Activated naive CD8-positive, alpha-beta T cell treated with anti-CD3 and anti-CD28 coated beads for 36 hours (primary cell): ENCODE data around the gene FAM241A. TPM values are rescaled to one million over a fixed set of nuclear protein-coding genes. Genes with fewer than 3 reads are reported as not detected.

Experiments used
- DNase-seq: peaks from one replicate; pipeline ENCODE4 v3.0.0; 2021
- H3K27ac Mint-ChIP-seq: one replicate; pipeline ENCODE4 v1.8.0; 2022; ENCODE audit warnings: mild to moderate bottlenecking, moderate library complexity, mixed read lengths
- H3K27me3 Mint-ChIP-seq: one replicate; pipeline ENCODE4 v1.8.0; 2022; ENCODE audit warnings: mild to moderate bottlenecking, mixed read lengths
- H3K36me3 Mint-ChIP-seq: one replicate; pipeline ENCODE4 v1.8.0; 2021; ENCODE audit warnings: mild to moderate bottlenecking, mixed read lengths
- H3K4me1 Mint-ChIP-seq: one replicate; pipeline ENCODE4 v1.8.0; 2021; ENCODE audit warnings: mixed read lengths
- H3K4me3 Mint-ChIP-seq: one replicate; pipeline ENCODE4 v1.8.0; 2022; ENCODE audit warnings: mild to moderate bottlenecking, moderate library complexity, mixed read lengths
- H3K9me3 Mint-ChIP-seq: one replicate; pipeline ENCODE4 v1.8.0; 2022; ENCODE audit warnings: mixed read lengths
- total RNA-seq, 2 experiments: library from RNA; stranded (reverse); gene quantifications; one replicate each; pipeline ENCODE4 v1.2.3, GENCODE V29; 2021

Gene FAM241A
- total RNA-seq, 2 experiments from 2014 or later = 7.4 to 7.5 TPM

DNA sequence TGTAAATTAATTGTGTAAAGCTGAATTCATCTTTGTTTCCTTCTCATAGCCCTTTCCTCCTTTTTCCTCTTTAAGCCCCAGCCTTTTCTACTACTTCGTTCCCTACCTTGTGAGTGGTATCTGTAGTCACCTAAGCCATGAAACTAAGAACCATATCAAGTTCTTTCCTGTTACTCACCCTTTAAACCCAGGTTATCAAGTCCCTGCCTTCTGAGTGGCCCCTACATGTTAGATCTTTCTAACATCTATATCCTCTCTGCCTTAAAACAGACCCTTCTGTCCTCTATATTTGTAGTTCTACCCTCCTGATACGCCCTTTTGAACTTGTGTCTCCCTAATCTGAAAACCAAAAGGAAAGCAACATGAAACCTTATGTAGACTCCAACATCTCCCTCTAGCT is 93.6 kb downstream of the FAM241A start:
- H3K27me3 Mint-ChIP-seq = no peaks in the 10 kb centered on the region
- H3K4me1 Mint-ChIP-seq = peaks cover 36% of the 10 kb centered on the region
- H3K27ac Mint-ChIP-seq = no peak overlapping the region
- peaks cover 3% of the 10 kb centered on the region for H3K36me3 Mint-ChIP-seq
- no peaks in the 10 kb centered on the region for H3K9me3 Mint-ChIP-seq
- DNase-seq = no peak
- no peak overlapping the region for H3K4me3 Mint-ChIP-seq

Other genes starting within 250 kb of the FAM241A start
- gene AP1AR, start 86.3 kb downstream of the FAM241A start, total RNA-seq = 10 to 100 TPM; 19.1 to 22.4 TPM
- gene TIFA, start 140.4 kb downstream of the FAM241A start, total RNA-seq = 10 to 100 TPM; 45.6 to 49.2 TPM
- 10 to 100 TPM; 14.0 to 14.7 TPM for gene ALPK1, start 151.9 kb downstream of the FAM241A start, total RNA-seq